Medulla oblongata (tissue), 1 donor: ENCODE data around the gene RCSD1.

Source experiments
- DNase-seq: peaks from one replicate; pipeline ENCODE4 v3.0.0-alpha.2; 2015; ENCODE audit errors: extremely low spot score

RCSD1 gene

DNA sequence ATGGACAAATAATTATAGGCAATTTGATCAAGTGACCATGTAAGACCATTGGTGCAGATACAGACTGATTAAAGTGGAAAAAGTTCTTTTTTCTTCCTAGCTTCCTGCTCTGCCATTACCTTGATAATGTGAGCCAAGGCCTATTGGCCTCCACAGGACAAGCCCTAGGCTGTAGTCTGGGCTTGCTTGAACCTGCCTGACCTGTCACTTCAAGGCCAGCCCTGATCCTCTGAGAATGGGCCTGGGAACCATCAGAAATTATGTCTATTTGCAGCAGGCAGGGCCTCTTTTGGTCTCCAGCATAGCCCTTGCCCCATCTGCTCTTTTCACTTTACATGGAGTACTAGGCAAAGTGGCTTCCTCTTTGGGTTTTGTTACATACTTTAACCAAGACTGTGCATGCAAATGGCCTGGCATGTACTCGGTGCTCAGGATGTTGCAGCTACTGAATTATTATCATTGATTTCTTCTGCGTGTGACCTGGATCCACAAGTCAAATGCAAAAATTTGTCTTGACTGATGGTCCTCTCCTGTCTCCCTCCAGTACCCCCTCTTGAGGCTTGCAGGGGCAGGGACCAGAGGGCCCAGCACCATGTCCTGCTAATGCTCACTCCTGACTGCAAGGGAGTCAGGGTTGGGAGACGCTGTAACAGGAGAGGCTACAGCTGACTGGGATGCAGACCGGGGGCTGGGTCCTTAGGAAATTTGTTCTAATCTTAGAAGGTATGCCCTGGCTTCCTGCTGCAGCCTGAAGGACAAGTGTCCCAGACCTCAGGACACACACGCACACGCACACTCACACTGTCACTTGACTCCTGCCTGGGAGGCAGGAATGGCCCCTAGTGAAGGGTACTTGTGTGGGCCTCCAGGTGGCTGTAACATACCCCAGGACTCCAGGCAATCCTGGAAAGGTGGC lies 39.4 kb downstream of the RCSD1 start:
- DNase-seq: no peak

DNA sequence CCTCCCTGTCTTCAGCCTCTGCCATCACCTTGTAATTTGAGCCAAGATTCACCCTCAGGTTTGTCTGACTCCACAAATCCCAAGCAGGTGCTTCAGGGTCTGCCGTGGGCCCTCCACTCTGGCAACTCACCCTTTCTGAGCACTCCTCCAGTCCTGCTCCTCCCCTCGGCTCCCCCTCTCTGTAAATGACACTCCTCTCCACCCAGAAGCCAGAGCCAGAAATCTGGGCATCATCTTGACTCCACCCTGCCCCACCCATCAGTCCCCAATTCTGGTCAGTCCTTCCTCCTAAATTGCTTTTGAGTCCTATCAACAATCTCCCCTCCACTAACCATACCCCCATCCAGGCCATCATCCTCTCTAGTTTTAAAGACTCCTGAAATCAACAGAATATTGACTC lies 40.5 kb downstream of the RCSD1 start:
- DNase-seq: no peak

GRCh38 chr1:167671727-167672511 lies 41.9 kb downstream of the RCSD1 start:
- DNase-seq: no peak

DNA sequence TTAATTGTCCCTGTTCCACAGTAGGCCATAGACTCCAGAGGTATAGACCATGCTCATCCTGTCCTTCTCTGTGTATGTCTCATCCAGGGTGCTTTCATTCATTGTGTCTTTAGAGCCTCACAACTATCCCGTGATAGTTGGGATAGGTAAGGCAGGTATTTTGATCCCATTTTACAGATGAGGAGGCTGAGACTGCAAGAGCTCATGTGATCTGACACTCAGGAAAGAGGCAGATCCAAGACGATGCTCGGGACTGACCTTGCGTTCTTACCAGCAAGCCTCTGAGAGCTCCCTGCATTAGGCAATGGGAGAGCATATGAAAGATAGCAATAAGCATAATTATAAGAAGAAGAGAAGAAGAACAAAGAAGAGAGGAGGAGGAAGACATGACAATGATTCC lies 42.8 kb downstream of the RCSD1 start:
- DNase-seq: no peak

DNA sequence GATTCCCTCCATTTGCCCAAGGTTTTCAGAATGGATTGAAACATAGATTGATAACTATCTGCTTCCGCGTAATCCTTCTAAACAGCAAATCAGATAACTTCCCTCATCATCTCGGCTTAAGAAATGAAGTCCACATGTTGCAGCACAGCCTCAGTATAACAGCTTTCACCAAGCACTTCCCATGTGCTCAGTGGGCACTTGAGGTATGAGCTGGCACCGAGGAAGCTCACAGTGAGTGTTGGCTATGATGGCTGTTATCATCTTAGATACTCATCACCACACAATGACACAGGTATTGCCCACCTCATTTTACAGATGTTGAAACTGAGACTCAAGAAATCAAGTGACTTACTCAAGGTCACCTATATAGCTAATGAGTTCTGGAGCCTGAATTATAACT lies 43.2 kb downstream of the RCSD1 start:
- DNase-seq: no peak

DNA sequence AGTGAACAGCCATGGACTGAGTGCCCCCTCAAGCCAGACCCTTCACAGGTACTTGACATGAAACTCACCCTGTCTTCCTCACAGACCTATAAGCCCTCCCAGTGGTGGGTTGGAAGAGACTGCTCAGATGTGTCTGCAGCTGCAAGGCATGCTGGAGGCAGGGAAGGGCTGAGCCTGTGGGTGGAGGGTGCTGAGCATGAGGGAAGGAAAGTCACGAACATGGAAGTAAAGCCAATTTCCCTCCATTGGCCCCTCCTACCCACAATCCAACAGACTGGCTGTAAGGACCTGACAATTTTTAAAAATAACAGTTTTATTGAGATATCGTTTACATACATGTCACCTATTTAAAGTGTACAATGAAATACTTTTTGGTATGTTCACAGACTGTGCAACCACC lies 44.1 kb downstream of the RCSD1 start:
- DNase-seq: no peak

GRCh38 chr1:167675440-167675839 lies 45.4 kb downstream of the RCSD1 start:
- DNase-seq: no peak

DNA sequence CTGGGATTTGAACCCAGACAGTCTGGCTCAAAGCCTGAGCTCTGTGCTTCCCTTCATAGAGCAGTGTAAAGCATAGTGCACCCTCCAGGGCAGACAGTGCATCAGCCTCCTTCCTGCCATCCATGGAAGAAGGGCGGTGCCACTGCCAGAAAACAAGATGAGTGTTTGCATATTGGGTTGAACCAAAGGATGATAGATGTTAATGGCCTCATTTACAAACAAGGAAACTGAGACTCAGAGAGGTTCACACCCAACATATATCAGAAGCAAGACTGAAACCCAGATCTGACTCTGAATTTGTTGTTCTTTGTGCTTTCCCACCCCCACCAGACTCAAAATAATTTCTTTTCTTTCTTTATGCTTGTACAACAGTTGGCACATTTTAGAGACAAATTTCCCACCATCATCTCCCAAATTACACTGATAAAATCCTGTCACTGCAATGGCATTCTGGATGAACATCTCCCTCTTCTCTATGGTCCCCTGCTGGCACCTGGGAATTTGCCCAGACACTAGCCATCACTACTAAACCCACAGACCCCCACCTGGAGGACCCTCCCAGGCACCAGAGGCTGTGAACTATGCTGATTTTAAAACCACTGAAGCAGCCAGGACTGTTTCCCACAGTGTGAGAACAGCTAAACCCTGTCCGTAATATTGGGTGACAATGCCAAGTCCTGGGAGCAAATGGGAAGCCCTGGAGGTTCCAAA lies 46.3 kb downstream of the RCSD1 start:
- no peak for DNase-seq

- DNase-seq: no peak
Observed at GRCh38 chr1:167676916-167677848, 47.1 kb downstream of the RCSD1 start.

DNA sequence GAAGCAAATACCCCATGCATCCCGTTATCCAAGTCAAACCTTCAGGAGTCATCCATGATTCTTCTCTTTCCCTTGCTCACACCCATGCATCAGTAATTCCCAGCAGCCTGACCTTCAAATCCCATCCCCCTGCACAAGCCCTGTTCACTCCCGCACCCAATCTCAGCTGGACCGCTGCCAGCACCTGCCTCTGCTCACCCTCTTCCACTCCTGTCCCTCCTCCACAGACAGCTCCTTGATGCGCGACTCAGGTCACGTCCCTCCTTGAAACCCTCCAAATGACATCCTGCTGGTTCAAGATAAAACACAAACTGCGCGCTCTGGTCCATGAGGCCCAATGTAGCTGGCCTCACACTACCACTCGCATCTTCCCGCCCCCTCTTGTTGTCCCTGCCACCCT lies 48.4 kb downstream of the RCSD1 start:
- no peak for DNase-seq

DNA sequence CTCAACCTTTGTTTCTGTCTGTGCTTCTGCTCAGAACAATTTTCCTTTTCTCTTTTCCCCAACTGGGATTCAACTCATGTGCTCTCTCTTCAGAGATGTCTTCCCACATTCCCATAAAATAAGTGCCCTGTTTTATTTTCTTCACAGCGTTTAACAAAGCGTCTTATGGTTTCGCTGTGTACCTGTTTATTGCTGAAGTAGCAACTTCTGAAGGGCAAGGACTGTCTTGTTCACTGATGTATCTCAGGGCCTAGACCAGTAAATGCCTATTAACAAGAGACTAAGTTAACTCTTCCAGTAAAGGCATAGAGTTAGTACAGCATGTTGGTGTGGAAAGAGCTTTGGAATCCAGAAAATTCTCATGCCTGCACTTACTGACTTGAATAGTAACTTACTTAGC lies 48.8 kb downstream of the RCSD1 start:
- DNase-seq: no peak

GRCh38 chr1:167679714-167680113 lies 49.7 kb downstream of the RCSD1 start:
- peak; percentile 41 for DNase-seq

DNA sequence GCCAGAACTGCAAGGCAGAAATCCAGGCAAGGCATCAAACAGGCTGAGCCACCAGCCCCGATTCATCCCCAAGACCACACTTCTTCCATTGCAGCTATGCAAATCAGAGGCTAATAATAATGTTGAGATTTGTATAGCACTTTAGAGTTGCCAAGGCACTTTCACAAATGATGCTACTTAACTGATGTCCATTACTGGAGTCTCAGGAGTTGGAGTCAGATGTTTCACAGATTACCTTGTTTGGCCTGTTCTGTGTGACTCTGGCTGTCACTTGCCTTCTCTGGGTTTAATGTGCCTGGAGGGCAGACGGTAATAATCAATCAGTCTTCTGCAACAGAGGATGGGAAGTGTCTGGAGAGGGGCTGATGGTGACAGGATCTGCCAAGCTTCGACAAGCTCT lies 51.0 kb downstream of the RCSD1 start:
- DNase-seq: no peak

DNA sequence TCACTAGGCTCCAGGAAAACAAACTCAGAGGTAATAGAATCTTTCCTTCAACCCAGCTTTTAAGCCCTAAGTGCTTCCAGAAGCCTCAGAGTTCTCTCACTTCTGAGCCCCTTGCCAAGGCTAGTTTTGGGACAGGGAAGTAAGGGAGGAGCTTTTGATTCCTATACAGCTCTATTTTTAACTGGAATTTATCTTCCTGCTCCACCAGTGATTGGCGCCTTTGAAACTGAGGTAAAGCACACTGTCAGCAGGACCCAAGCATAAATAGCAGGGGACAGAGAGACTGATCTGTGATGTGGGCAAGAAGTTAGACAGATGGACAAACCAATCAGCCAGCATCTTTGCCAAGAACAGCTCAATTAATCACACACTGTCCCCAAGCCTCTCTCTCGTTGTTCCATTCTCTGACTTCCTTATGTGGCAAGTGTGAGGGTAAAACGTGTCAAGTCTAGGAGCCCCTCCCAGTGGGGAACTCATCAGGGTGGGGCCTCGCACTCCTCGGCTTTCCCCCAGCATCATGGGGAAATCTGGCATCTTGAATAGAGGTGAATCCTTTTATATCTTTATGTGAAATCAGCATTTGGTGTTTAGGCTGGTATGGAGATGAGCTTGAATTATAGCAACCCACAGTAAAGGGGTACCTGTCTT lies 51.5 kb downstream of the RCSD1 start:
- DNase-seq: no peak

GRCh38 chr1:167683226-167683625 lies 53.2 kb downstream of the RCSD1 start:
- DNase-seq: no peak

DNA sequence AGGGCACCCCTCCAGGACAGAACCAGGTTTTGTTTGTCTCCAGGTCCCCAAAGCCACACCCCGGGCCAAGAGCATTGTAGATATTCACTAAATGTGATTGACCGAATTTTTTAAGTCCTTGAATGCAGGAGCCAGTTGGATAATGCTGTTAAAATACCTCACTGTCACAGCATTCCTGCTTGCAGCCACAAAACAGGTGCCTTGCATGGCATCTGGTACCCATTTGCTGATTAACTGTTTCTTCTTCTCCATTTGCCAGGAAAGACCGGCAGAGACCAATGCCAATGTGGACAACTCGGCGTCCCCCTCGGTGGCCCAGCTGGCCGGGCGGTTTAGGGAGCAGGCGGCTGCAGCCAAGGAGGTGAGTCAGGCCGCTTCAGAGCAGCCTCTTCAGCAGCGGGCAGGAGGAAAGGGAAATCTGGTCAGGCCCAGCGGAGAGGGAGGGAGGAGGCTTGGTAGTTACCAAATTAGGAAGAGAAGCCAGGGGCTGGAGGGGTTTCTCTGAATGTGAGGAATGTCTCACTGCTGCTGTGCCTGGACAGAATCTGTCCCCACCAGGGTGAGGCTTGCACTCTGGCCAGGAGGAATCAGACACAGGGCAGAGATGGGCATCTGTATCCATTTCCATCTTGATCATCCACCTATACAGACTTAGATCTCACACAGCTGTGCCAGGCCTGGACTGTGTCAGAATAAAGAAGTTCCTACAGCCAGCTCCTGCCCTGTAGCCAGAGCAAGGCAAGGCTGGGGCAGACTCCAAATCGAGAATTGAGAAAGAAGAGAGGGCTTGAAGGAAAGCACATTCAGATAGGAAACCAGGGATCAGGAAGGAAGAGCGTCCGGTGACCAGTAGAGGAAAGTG lies 53.8 kb downstream of the RCSD1 start:
- no peak for DNase-seq

- no peak for DNase-seq
Observed at GRCh38 chr1:167685844-167686243, 55.8 kb downstream of the RCSD1 start.

DNA sequence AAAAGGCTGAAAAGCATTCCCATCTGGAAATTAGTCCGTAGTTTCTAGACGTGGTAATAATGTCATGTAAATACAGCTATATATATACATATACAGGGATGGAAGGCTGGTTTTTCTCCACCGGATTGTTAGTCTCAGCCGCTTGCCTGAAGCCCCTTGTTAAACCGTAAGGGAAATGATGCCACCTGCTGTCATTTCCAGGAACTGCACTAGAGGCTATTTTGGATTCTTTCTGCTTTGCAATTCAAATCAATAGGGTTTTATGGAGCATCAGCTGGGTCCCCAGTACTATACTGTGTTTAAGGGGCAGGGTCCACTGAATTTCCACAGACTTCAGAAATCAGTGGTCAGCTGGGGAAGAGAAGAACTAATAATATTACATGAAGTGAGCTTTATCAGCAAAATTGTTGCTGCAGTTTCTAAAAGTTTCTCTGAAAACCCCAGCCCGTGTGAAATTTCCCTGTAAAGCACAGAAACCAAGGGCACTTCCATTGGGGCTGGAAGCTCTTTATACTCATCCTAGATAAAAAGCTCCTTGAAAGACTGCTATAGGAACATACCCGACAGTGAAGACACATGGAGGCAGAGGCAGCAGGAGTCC lies 58.0 kb downstream of the RCSD1 start:
- peak; percentile 94 for DNase-seq

GRCh38 chr1:167689567-167689920 lies 59.5 kb downstream of the RCSD1 start:
- no peak for DNase-seq
